PFSK-1 (cell line): ENCODE measurements around the gene MEGF10.

Source experiments
- POLR2AphosphoS5 ChIP-seq: IDR thresholded peaks from 2 replicates; pipeline ENCODE4 v1.6.1; 2012; ENCODE audit warnings: low read depth, mild to moderate bottlenecking, control low read depth, low read length, moderate library complexity
- REST ChIP-seq, 2 experiments: IDR thresholded peaks; 2 replicates each; pipeline versions ENCODE4 v1.6.1 to v1.8.0; 2011 to 2012; ENCODE audit warnings: low read depth in 2 of 2, low read length in 2 of 2, control low read depth in 1 of 2, inconsistent platforms in 1 of 2, mild to moderate bottlenecking in 1 of 2, moderate library complexity in 1 of 2; ENCODE audit not compliant: insufficient read depth in 1 of 2
- SIN3A ChIP-seq: IDR thresholded peaks from 2 replicates; pipeline ENCODE4 v1.6.1; 2012; ENCODE audit warnings: mild to moderate bottlenecking, low read length, moderate library complexity, borderline replicate concordance; ENCODE audit not compliant: insufficient read depth
- TAF1 ChIP-seq: IDR thresholded peaks from 2 replicates; pipeline ENCODE4 v1.6.1; 2012; ENCODE audit warnings: low read length, control low read depth, borderline replicate concordance; ENCODE audit not compliant: insufficient read depth

- TF ChIP-seq POLR2AphosphoS5 (no peak), SIN3A (no peak), TAF1 (no peak), REST (IDR thresholded peaks at IDR 0.05; ENCODE audit: insufficient read depth in 1 of 2, low read depth in 2 of 2, low read length in 2 of 2) (no peak)
Observed at GRCh38 chr5:127492854-127493738, 202.5 kb downstream of the MEGF10 start.
